Stimulated activated CD4-positive, alpha-beta T cell treated with anti-CD3 and anti-CD28 coated beads, TNF-alpha, amount 100 ng/mL, for 1 hour (primary cell): Measurements from ENCODE around the gene ADNP2.

Experiments
- DNase-seq, 3 donors: peaks; one replicate each; pipeline ENCODE4 v3.0.0-alpha.2; 2020; ENCODE audit warnings: low read depth in 3 of 3, low spot score in 1 of 3

The ADNP2 gene, protein sequence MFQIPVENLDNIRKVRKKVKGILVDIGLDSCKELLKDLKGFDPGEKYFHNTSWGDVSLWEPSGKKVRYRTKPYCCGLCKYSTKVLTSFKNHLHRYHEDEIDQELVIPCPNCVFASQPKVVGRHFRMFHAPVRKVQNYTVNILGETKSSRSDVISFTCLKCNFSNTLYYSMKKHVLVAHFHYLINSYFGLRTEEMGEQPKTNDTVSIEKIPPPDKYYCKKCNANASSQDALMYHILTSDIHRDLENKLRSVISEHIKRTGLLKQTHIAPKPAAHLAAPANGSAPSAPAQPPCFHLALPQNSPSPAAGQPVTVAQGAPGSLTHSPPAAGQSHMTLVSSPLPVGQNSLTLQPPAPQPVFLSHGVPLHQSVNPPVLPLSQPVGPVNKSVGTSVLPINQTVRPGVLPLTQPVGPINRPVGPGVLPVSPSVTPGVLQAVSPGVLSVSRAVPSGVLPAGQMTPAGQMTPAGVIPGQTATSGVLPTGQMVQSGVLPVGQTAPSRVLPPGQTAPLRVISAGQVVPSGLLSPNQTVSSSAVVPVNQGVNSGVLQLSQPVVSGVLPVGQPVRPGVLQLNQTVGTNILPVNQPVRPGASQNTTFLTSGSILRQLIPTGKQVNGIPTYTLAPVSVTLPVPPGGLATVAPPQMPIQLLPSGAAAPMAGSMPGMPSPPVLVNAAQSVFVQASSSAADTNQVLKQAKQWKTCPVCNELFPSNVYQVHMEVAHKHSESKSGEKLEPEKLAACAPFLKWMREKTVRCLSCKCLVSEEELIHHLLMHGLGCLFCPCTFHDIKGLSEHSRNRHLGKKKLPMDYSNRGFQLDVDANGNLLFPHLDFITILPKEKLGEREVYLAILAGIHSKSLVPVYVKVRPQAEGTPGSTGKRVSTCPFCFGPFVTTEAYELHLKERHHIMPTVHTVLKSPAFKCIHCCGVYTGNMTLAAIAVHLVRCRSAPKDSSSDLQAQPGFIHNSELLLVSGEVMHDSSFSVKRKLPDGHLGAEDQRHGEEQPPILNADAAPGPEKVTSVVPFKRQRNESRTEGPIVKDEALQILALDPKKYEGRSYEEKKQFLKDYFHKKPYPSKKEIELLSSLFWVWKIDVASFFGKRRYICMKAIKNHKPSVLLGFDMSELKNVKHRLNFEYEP

DNA sequence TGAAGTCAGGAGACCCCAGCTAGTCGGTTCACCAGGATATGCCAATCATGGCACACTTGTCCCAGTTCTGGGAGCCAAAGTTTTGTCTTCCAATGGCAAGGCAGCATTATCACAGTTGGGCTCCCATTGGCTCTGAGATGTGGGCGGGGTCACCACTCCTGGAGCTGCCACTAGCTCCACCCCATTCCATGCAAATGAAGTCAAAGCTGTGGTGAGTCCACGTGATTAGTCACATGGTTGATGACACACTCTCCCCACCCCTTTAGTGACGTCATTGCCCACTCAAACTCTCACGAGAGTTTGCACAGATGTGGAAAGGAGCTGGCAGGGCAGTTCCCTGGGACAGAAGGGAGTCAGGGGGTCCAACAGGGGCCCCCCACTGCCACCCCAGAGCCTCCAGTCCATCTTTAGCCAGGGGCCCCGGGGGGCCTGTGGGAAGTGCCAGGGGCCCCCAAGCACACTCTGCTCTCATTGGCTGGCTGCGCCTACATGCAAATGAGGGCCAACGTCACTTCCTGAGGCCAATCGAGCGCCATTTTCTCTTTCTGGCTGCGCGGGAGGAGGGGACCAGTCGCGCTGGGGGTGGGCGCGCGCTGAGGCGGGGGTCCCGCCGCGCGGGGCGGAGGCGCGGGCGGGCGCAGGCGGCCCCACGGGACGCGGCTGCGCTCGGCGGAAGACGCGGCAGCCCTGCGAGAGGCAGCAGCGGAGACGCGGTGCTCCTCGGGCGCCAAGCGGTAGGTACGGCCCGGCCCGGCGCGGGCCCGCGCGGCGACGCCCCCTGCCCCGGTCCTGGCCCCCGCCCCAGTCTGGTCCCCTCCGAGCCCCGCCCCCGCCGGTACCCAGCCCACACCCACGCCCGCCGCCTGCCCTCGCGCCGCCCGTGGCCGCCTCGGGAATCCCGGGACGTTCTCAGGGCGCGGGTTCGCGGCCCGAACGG, at the start of gene ADNP2:
ADNP2 (plus strand) TSS at position 524 of the 937 bp plus-strand sequence. CDS start 8,281 bp downstream, outside the sequence.
- DNase-seq = peak; percentile 52 to 62 (median 56)

DNA sequence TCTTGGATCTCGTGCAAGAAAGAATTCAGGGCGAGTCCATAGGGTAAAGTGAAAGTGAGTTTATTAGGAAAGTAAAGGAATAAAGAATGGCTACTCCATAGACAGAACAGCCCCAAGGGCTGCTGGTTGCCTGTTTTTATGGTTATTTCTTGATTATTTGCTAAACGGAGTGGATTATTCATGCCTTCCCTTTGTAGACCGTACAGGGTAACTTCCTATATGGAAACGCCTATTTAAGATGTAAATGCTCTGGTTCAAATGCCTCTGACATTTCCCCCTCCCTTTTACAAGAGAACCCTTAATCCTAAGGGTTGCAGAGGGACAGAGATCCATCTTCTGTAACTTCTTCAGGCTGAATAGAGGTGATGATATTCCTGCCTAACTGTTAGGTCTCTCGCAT, 49.1 kb upstream of the ADNP2 start:
- DNase-seq = no peak

DNA sequence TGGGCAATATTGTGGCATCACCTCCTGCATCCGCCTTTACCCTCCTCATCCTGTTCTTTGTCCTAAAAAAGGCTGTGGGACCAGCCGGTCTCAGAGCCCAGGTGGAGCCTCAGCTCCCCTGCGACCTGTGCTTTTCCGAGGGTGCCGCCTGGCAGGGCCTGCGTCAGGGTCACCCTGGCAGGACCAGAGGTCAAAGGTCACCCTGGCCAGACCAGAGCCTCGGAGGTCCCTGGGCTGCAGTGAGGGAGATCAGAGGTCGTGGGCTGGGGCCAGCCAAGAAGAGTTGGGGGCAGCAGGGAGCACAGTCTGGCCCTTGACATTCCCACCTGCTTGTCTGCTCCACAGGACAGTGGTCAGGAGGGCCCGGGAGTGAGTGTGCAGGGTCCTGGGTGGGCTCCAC, 43.4 kb upstream of the ADNP2 start:
- no peak for DNase-seq

DNA sequence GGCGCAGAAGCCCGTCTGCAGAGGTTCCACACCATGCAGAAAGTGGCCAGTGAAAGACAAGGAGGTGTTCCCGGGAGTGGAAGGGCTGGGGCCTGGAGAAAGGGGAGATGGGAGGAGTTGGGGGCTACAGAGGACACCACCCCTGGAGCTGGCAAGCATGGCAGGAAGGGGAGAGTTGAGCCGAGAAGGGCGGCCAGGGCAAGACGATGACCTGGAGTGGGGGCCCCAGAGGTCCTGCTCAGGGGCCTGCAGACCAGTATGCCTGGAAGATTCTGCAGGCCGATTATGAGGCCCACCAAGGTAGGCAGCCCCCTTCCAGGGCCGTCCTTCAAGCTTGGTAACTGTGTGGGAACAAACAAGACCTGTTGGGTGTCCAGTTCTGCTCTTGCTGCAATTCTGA, 41.7 kb upstream of the ADNP2 start:
- DNase-seq = no peak

DNA sequence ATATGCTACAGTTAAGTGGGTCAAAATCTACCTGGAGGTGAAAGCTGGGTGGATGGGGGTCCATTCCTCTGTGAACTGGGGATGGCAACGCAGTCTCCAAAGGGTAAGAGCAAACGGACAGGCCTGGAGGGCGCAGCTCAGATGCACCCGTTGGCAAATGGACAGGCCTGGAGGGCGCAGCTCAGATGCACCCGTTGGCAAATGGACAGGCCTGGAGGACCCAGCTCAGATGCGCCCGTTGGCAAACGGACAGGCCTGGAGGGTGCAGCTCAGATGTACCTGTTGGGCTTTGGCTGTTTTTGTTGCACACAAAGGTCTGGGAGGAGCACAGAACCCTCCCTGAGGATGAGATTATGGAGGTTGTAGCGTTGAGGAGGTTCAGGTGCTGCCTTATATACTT, 41.2 kb upstream of the ADNP2 start:
- DNase-seq = no peak

DNA sequence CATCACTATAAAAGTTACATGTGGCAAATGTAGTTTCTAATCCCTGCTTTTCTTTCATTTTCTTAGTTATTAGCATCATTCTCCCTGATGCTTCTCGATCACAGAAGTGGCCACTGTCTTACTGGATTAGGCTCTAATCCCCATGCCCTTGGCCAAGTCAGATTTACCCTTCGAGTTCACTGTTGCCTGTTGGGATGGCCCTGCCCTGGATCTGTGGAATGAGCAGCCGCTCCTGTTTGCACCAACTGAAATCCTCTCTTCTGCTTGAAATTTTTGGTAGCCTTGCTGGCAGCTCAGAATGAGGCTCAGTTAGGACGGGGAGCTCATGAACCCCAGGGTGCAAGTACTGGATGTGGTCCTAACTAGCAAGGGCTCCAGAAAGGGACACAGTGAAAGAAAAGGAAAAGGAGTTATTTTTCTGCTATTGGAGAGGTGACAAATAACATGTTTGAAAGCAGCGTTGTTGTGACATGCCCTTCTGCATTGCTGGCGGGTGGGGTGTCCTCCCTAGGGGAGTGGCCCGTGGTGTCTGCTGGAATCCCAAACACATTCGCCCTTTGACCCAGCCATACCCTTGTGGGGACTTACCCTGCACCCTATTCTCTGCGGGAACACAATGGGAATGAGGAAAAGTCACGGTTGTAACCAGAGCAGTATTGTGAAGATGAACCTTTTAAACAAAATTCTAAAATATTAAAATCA, 40.3 kb upstream of the ADNP2 start:
- no peak for DNase-seq

DNA sequence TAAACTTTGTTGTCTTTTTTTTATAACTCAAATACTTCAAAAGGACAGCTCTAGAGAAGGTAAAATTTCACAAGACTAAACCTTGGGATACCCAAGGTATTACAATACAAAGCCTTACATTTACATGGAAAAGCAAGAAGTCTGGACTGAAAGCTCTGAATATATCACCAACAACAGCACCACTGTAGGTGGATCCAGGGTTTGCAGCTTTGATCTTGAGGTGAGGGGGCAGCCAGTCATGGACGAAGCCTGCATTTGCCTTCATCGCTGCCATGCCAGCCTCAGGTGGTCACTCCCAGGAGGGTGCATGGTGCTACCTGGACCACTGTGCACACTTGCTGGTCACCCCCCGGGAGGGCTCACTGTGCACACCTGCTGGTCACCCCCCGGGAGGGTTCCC, 38.2 kb upstream of the ADNP2 start:
- DNase-seq = no peak

DNA sequence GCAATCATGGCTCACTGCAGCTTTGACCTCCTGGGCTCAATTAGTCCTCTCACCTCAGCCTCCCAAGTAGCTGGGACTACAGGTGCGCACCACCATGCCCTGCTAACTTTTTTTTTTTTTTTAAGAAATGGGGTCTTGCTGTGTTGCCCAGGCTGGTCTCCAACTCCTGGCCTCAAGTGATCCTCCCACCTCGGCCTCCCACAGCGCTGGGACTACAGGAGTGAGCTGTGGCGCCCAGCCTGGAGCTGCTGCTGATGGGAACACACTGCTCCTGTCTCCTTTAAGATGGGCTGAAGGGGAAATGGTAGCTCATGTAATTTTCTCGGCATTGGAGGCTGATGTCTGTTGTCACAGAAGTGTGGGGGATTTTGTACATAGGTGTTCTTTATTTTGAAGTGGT, 34.9 kb upstream of the ADNP2 start:
- no peak for DNase-seq

DNA sequence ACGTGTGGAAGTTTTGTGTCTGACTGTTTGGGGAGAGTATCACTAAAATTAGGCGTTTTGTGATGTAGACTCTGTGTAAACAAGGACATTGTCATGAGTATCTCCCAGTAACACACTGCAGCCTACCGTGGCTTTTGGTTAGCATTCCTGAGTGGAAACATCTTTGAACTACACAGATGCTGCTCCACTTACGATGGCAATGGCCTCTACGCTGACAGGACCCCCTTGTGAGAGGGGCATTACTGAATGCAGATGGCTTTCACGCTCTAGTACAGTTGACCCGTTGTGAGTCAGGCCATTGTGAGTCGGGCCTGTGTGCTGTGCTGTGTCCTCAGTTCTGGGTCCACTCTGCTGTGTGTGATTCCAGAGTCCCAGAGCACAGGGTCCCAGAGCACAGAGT, 34.4 kb upstream of the ADNP2 start:
- no peak for DNase-seq

DNA sequence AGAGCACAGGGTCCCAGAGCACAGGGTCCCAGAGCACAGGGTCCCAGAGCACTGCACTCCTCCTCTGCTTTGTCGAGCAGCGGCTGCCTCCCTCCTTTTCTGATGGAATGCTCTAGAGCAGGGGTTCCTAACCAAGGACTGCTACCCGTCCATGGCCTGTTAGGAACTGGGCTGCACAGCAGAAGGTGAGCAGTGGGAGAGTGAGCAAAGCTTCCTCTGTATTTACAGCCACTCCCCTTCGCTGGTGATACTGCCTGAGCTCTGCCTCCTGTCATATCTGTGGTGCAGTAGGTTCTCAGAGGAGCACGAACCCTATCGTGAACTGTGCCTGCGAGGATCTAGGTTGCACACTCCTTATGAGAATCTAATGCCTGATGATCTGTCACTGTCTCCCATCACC, 33.1 kb upstream of the ADNP2 start:
- no peak for DNase-seq

DNA sequence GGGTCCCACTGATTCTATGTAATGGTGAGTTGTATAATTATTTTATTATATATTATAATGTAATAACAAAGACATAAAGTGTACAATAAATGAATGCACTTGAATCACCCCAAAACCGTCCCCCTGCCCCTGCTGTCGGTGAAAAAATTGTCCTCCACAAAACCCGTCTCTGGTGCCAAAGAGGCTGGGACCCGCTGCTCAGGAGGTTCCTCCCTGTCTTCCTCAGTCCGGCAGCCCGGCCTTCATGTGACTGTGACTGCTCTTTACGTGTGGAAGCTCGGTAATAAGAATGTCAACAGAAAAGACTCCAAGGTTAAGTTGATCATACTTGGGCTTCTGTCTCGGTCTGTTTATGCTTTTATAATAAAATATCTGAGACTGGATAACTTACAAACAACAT, 32.7 kb upstream of the ADNP2 start:
- DNase-seq = no peak

DNA sequence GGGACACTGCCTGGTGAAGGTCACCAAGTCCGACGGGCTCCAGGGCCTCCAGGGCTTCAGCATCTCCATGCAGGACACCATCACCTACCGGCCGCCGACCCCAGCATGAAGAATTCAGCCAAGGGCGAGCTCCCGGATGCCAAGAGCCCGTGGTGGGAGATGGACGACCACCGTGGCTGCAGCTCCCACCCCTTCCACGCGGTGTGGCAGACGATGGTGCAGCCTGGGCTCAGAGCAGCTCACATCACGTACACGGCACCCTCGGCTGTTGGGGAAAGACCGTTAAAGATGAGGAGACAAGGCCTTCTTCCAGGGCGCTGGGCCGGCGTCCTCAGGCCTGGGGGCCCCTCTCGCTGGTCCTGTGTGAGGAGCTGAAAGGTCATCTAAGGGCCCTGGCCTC, 31.2 kb upstream of the ADNP2 start:
- no peak for DNase-seq

DNA sequence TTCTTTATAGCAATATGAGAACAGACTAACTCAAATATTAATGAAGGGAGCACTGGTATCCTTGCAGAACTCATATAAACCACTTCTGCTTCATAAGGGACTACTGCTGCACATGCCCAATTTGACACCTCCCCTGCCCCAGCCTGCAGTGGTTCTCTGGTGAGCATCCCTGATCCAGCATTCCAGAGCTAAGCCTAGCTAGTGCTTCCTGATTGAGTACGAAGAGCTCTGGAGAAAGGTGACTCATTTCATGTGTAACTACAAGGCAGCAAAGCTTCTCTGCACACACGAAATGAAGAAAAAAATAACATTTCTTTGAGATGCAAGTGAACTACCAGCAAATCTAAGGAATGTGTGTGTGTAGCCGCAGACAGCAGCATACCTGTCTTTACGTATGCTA, 22.8 kb upstream of the ADNP2 start:
- DNase-seq = no peak

DNA sequence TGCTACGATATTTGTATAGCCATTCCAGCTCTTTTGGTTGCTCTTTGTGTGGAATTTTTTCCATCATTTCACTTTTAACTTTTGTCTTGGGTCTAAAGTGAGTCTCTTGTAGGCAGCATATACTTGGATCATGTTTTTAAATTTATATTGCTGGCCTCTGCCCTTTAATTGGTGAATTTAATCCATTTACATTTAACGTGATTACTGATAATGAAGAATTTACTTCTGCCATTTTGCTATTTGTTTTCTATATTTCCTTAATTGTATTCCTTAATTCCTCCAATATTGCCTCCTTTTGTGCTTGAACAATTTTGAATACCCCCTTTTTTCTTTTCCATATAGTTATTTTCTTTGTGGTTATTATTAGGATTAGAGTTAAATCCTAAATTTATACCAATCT, 21.0 kb upstream of the ADNP2 start:
- DNase-seq = no peak

DNA sequence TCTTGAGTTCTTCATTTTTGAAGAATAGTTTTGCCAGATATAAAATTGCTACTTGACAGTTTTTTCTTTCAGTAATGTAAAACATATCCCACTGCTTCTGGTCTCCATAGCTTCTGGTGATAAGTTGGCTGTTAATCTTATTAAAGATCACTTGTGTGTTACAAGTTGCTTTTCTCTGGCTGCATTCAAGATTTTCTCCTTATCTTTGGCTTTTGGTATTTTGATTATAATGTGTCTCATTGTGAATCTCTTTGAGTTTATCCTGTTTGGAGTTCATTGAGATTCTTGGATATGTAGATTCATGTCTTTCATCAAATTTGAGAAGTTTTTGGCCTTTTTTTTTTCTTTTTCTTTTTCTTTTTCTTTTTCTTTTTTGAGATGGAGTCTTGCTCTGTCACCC, 20.2 kb upstream of the ADNP2 start:
- DNase-seq = no peak

DNA sequence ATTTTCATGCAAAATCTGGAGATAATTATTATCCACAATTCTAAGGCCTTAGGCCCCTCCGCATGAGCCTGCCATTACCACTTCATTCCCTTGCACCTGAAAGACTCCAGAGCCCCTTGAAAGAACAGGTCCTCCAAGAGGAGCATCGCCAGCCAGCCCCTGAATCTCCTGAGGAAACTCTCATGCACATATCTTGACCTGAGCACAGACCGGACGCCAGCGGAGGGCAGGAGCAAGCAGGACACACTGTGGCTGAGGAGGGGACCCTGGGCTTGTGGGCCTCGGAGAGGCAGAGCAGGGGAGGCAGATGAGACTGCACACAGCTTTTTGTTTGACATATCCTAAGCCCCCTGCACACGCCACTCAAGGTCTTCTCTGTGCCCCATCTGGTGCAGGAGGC, 13.6 kb upstream of the ADNP2 start:
- no peak for DNase-seq

DNA sequence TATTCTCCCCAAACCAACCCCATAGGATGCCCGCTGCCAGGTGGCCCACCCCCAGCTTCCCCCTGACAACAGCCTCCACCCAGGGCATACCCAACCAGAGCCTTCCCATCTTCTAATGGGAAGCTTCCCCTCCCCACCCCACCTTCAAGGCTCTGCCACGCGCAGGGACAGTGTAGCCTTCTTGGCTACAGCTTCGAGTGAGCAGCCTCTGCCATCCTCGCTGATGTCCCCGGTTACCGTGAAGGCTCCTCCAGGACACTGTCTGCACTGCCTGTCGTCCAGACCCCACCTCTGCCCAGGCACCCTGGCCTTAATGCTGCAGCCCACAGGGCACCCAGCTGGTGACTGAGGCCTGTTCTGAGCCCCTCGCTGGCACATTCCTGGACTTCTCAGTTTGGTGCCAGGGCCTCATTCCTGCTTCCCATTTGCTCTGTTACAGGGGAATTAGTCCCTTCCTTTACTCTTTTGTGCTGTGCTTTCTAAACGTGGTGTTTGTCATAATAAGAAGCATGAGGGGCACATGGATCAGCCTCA, 13.0 kb upstream of the ADNP2 start:
- DNase-seq = no peak

DNA sequence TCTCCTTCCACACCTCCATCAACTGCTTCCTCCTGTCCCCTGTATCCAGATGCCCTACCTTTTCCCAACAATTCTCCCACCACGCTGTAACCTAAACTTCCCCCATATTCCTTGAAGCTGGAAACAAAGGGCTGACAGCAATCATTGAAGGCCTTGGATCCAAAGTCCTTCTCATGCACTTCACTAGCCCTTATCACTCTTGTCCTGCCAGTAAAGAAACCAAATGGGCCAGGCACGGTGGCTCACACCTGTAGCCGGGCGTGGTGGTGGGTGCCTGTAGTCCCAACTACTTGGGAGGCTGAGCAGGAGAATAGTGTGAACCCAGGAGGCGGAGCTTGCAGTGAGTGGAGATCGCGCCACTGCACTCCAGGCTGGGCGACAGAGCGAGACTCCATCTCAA, 11.9 kb upstream of the ADNP2 start:
- no peak for DNase-seq

DNA sequence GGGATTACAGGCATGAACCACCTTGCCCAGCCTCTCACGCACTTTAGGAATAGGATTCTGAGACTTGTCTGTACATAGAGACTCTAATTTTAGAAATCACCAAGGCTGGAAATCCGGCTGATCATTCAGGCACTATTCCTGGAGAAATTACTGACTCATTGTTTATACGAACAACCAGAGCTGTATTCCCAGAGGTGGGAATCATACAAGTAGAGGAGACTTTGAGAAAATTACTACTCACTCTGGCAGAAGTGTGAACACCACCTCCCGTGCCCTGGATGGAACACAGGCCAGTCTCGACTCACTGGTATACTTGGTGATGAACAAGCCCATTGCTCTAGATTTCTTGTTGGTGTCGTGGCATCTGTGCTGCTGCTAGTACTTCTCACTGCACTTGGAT, 5.8 kb upstream of the ADNP2 start:
- no peak for DNase-seq

DNA sequence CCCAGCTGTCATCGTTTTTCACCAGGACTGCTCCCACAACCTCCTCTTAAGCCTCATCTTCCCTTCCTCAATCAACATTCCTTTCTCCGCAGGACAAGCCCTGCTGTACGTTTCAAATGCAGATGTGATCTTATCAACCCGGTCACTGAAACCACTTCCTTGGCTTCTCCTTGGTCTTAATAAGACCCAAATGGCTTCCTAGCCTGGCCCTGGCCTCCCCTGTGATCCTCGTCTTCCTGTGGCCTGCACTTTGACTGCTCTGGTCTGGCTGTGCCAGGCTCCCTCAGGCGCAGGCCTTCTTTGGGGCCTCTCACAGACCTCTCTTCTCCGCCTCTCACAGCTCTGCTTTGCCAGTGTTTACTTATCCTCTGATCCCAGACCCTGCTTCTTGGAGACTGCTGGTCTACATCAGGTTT, 4.7 kb upstream of the ADNP2 start:
- DNase-seq = no peak
